T1000 (cell line): ENCODE measurements around the gene ORC6.
"Not testable (repeated sequence)": the region's sequence is repeated elsewhere in the genome, so short reads cannot be mapped to it uniquely, and the experiment has no call there.

Experiments used
- DNase-seq: peaks from one replicate; lab custom pipeline; 2025; ENCODE audit warnings: mixed read lengths; lab: John Stamatoyannopoulos, UW

ORC6 gene

GRCh38 chr16:46689365-46690280 lies at the start of gene ORC6:
Gene ORC6 (plus strand): TSS chr16:46689659. CDS start chr16:46689706, 47 bp downstream.
- DNase-seq: peak; percentile 94

GRCh38 chr16:46648656-46649055 lies 40.8 kb upstream of the ORC6 start:
- DNase-seq: no peak

GRCh38 chr16:46649588-46650253 lies 39.7 kb upstream of the ORC6 start:
- no peak for DNase-seq

- DNase-seq: no peak
Measured at GRCh38 chr16:46650254-46650623, 39.2 kb upstream of the ORC6 start.

- DNase-seq: no peak
Measured at GRCh38 chr16:46651305-46651704, 38.2 kb upstream of the ORC6 start.

GRCh38 chr16:46658925-46659324 lies 30.5 kb upstream of the ORC6 start:
- no peak for DNase-seq

GRCh38 chr16:46662123-46662522 lies 27.3 kb upstream of the ORC6 start:
- no peak for DNase-seq

GRCh38 chr16:46673320-46674013 lies 16.0 kb upstream of the ORC6 start:
- no peak for DNase-seq

GRCh38 chr16:46677943-46678342 lies 11.5 kb upstream of the ORC6 start:
- DNase-seq: not testable (repeated sequence)

GRCh38 chr16:46681867-46682266 lies 7.6 kb upstream of the ORC6 start:
- DNase-seq: not testable (repeated sequence)

- no peak for DNase-seq
Measured at GRCh38 chr16:46686815-46687473, 2.5 kb upstream of the ORC6 start.

GRCh38 chr16:46687486-46687885 lies 2.0 kb upstream of the ORC6 start:
- DNase-seq: no peak

GRCh38 chr16:46688101-46688653 lies 1.3 kb upstream of the ORC6 start:
- DNase-seq: no peak

GRCh38 chr16:46688654-46689364 lies 650 bp upstream of the ORC6 start, which contains the start of gene VPS35:
Gene VPS35 (minus strand): TSS chr16:46689178. CDS start chr16:46689133, 45 bp downstream.
- DNase-seq: peak; percentile 95

GRCh38 chr16:46690281-46691178 lies 1.1 kb downstream of the ORC6 start:
- DNase-seq: no peak

GRCh38 chr16:46691726-46692125 lies 2.3 kb downstream of the ORC6 start:
- DNase-seq: no peak

- DNase-seq: no peak
Measured at GRCh38 chr16:46693598-46693997, 4.1 kb downstream of the ORC6 start.

- DNase-seq: no peak
Measured at GRCh38 chr16:46695937-46696336, 6.5 kb downstream of the ORC6 start.

- DNase-seq: no peak
Measured at GRCh38 chr16:46696957-46697356, 7.5 kb downstream of the ORC6 start.

GRCh38 chr16:46700048-46700447 lies 10.6 kb downstream of the ORC6 start:
- DNase-seq: no peak
